Measurements from ENCODE around the gene AGR3. TPM values are rescaled to one million over a fixed set of nuclear protein-coding genes. Genes with fewer than 3 reads are reported as not detected.
A peak's percentile ranks its signal among the peaks of the same experiment; 100 is the strongest.

The AGR3 gene
- total RNA-seq, 1 experiment from 2014 or later: 1.2 TPM

GRCh38 chr7:16850614-16851466, 30.9 kb downstream of the AGR3 start:
- H3K27me3 Mint-ChIP-seq (ENCODE audit: insufficient read depth, unreplicated experiment): no peaks in the 10 kb centered on the region
- no TSS peak for BruUV-seq (replicated peaks)
- no peaks in the 10 kb centered on the region for H3K36me3 ChIP-seq (ENCODE audit: control insufficient read depth, insufficient read depth, low read length)
- H3K36me3 Mint-ChIP-seq (ENCODE audit: insufficient read depth, unreplicated experiment): peaks cover 12% of the 10 kb centered on the region
- H3K4me1 Mint-ChIP-seq (ENCODE audit: low read depth, unreplicated experiment): peaks cover 24% of the 10 kb centered on the region
- DNase-seq: no peak
- H3K4me3 Mint-ChIP-seq (ENCODE audit: unreplicated experiment): no peak overlapping the region
- ChIA-PET CTCF (interaction anchor here (0.6 to 1.6 kb wide), 2 partner anchors 46 to 54 kb away, joined by 3 to 4 read pairs; partner anchors contain the start of gene AGR2), POLR2A (no interaction called here)
- intact Hi-C loops (cut with micrococcal nuclease; ENCODE audit: unreplicated experiment): no loop called here
- no peaks in the 10 kb centered on the region for H3K9me3 ChIP-seq
- H3K27ac Mint-ChIP-seq (ENCODE audit: unreplicated experiment): peak overlapping the region; percentile 48
- peaks cover under 1% of the 10 kb centered on the region for H3K9me3 Mint-ChIP-seq (ENCODE audit: unreplicated experiment)
- no peak overlapping the region for H3K4me3 ChIP-seq (ENCODE audit: low read depth, low read length)
- no peaks in the 10 kb centered on the region for H3K27me3 ChIP-seq (replicated peaks; ENCODE audit: control insufficient read depth, insufficient read depth, low read length)
- no peak for TF ChIP-seq CTCF (IDR thresholded peaks at IDR 0.05; ENCODE audit: insufficient read depth in 1 of 2, low read depth in 1 of 2, low read length in 1 of 2, severe bottlenecking in 1 of 2, unreplicated experiment in 1 of 2)
- peaks cover 43% of the 10 kb centered on the region for H3K4me1 ChIP-seq

- POLR2A ChIA-PET: no interaction called here
- BruUV-seq (replicated peaks): no TSS peak
- no peaks in the 10 kb centered on the region for H3K9me3 ChIP-seq
- no peaks in the 10 kb centered on the region for H3K36me3 ChIP-seq (ENCODE audit: control insufficient read depth, insufficient read depth, low read length)
- H3K4me1 ChIP-seq: peaks cover 48% of the 10 kb centered on the region
- no peak overlapping the region for H3K4me3 Mint-ChIP-seq (ENCODE audit: unreplicated experiment)
- H3K4me1 Mint-ChIP-seq (ENCODE audit: low read depth, unreplicated experiment): peaks cover 34% of the 10 kb centered on the region
- H3K4me3 ChIP-seq (ENCODE audit: low read depth, low read length): no peak overlapping the region
- intact Hi-C loops (cut with micrococcal nuclease; ENCODE audit: unreplicated experiment): loop anchor here (5.0 kb wide), 1 partner anchor 33 kb away; the partner anchor contains the start of gene AGR3
- CTCF ChIA-PET: interaction anchor here (1.6 kb wide), 1 partner anchor 45 kb away, joined by 4 read pairs; the partner anchor contains the start of gene AGR2
- peaks cover 12% of the 10 kb centered on the region for H3K36me3 Mint-ChIP-seq (ENCODE audit: insufficient read depth, unreplicated experiment)
- DNase-seq: no peak
- TF ChIP-seq CTCF (IDR thresholded peaks at IDR 0.05; ENCODE audit: insufficient read depth in 1 of 2, low read depth in 1 of 2, low read length in 1 of 2, severe bottlenecking in 1 of 2, unreplicated experiment in 1 of 2): no peak
- peaks cover 13% of the 10 kb centered on the region for H3K9me3 Mint-ChIP-seq (ENCODE audit: unreplicated experiment)
- H3K27me3 Mint-ChIP-seq (ENCODE audit: insufficient read depth, unreplicated experiment): no peaks in the 10 kb centered on the region
- peak overlapping the region; percentile 86 for H3K27ac Mint-ChIP-seq (ENCODE audit: unreplicated experiment)
- no peaks in the 10 kb centered on the region for H3K27me3 ChIP-seq (replicated peaks; ENCODE audit: control insufficient read depth, insufficient read depth, low read length)
These were observed 32.3 kb downstream of the AGR3 start for GRCh38 chr7:16849296-16850148.

GRCh38 chr7:16847381-16847860, 34.4 kb downstream of the AGR3 start:
- Histone ChIP-seq H3K27me3 (replicated peaks; ENCODE audit: control insufficient read depth, insufficient read depth, low read length) (no peaks in the 10 kb centered on the region), H3K4me1 (peaks cover 48% of the 10 kb centered on the region), H3K4me3 (ENCODE audit: low read depth, low read length) (no peak overlapping the region), H3K36me3 (ENCODE audit: control insufficient read depth, insufficient read depth, low read length) (no peaks in the 10 kb centered on the region), H3K9me3 (no peaks in the 10 kb centered on the region)
- Mint-ChIP-seq H3K36me3 (ENCODE audit: insufficient read depth, unreplicated experiment) (peaks cover 9% of the 10 kb centered on the region), H3K27ac (ENCODE audit: unreplicated experiment) (peak overlapping the region; percentile 86), H3K27me3 (ENCODE audit: insufficient read depth, unreplicated experiment) (no peaks in the 10 kb centered on the region), H3K4me3 (ENCODE audit: unreplicated experiment) (peak overlapping the region; percentile 64), H3K9me3 (ENCODE audit: unreplicated experiment) (peaks cover 22% of the 10 kb centered on the region), H3K4me1 (ENCODE audit: low read depth, unreplicated experiment) (peaks cover 39% of the 10 kb centered on the region)
- ChIA-PET POLR2A (interaction anchor here (0.6 to 0.7 kb wide), 3 partner anchors 25 to 586 kb away, joined by 3 to 4 read pairs (median 3); no protein-coding TSS in a partner anchor), CTCF (interaction anchor here (1.4 to 2.5 kb wide), 2 partner anchors 44 to 46 kb away, joined by 5 to 8 read pairs; no protein-coding TSS in a partner anchor)
- peak; percentile 91 to 96 for DNase-seq
- BruUV-seq (replicated peaks): no TSS peak
- TF ChIP-seq CTCF (IDR thresholded peaks at IDR 0.05; ENCODE audit: insufficient read depth in 1 of 2, low read depth in 1 of 2, low read length in 1 of 2, severe bottlenecking in 1 of 2, unreplicated experiment in 1 of 2): no peak
- intact Hi-C loops (cut with micrococcal nuclease; ENCODE audit: unreplicated experiment): loop anchor here (1.0 to 5.0 kb wide), 9 partner anchors 25 to 128 kb away; partner anchors contain the start of genes AGR2 and AGR3
